ENCODE results near the gene CUL4A. TPM values are rescaled to one million over a fixed set of nuclear protein-coding genes. Genes with fewer than 3 reads are reported as not detected.
A peak's percentile ranks its signal among the peaks of the same experiment; 100 is the strongest.
"Not testable (repeated sequence)": the region's sequence is repeated elsewhere in the genome, so short reads cannot be mapped to it uniquely, and the experiment has no call there.

The CUL4A gene

DNA sequence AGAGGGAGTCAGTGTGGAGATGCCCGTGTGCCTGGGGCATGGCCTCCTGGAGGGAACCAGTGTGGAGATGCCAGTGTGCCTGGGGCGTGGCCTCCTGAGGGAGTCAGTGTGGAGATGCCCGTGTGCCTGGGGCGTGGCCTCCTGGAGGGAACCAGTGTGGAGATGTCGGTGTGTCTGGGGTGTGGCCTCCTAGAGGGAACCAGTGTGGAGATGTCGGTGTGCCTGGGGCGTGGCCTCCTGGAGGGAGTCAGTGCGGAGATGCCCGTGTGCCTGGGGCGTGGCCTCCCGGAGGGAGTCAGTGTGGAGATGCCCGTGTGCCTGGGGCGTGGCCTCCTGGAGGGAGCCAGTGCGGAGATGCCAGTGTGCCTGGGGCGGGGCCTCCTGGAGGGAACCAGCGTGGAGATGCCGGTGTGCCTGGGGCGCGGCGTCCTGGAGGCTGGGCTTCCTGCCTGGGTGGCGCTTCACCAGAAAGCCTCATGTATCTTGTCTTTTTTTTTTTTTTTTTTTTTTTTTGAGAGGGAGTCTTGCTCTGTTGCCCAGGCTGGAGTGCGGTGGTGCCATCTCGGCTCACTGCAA is 105.6 kb downstream of the CUL4A start:
- H2BK12ac ChIP-seq (ENCODE audit: low read length); DNase-seq (ENCODE audit: low spot score); H3K23ac ChIP-seq (ENCODE audit: low read depth, low read length, poor library complexity); H3K4me1 ChIP-seq (ENCODE audit: control insufficient read depth in 2 of 2, insufficient read depth in 1 of 2, low read depth in 1 of 2, low read length in 2 of 2); H3K4me2 ChIP-seq (ENCODE audit: insufficient read depth, low read length, poor library complexity, severe bottlenecking); H3K4ac ChIP-seq (ENCODE audit: low read length); H2BK15ac ChIP-seq (ENCODE audit: low read length); H4K8ac ChIP-seq (ENCODE audit: low read depth, low read length); H3K9ac ChIP-seq (ENCODE audit: low read depth, low read length, poor library complexity); H3K27me3 ChIP-seq (ENCODE audit: control insufficient read depth in 3 of 3, insufficient read depth in 3 of 3, low read depth in 1 of 3, low read length in 3 of 3); H2AFZ ChIP-seq (ENCODE audit: low read length); H3K9me3 ChIP-seq (replicated peaks in 1 of 2; ENCODE audit: control insufficient read depth in 2 of 2, insufficient read depth in 1 of 2, low read depth in 1 of 2, low read length in 2 of 2); H2BK5ac ChIP-seq (ENCODE audit: low read length); H4K91ac ChIP-seq (ENCODE audit: low read depth, low read length, poor library complexity); H2BK120ac ChIP-seq (ENCODE audit: low read depth, low read length); H3K18ac ChIP-seq (ENCODE audit: low read length); H2AK5ac ChIP-seq (ENCODE audit: low read depth, low read length); H3K4me3 ChIP-seq (ENCODE audit: low read length in 2 of 2); H3K27ac ChIP-seq (replicated peaks; ENCODE audit: low read length): not testable (repeated sequence)
- no CpG with 5 or more reads among the region's 23 CpGs for WGBS, 2 donors (ENCODE audit: extremely low coverage in 2 of 2, insufficient read length in 2 of 2, insufficient replicate concordance in 1 of 2)
- H3K36me3 ChIP-seq (replicated peaks in 1 of 2; ENCODE audit: control insufficient read depth in 2 of 2, insufficient read depth in 2 of 2, low read length in 2 of 2), result peaks cover 27 to 59% of the 10 kb centered on the region in 2 donors
- peaks cover 12% of the 10 kb centered on the region for H3K79me1 ChIP-seq (ENCODE audit: low read depth, low read length)
- peak overlapping the region; percentile 21 for H3K14ac ChIP-seq (ENCODE audit: low read length)

DNA sequence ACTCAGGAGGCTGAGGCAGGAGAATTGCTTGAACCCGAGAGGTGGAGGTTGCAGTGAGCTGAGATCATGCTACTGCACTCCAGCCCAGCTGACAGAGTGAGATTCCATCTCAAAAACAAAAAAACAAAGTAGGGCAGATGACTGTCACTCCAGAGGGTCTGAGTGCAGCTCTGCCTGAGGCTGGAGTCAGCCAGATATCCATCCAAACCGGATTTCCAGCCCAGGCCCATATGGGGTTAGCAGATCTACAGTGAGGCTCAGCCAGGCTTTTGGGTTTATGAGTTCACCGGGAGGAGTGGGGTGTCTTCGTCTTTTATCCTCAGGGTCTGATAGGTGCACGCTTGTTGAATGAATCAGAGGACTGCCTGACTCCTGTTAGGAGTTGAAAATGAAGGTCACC is 106.6 kb downstream of the CUL4A start:
- Histone ChIP-seq H4K91ac (ENCODE audit: low read depth, low read length, poor library complexity) (no peak overlapping the region), H2AFZ (ENCODE audit: low read length) (no peak overlapping the region), H2BK15ac (ENCODE audit: low read length) (no peak overlapping the region), H2BK12ac (ENCODE audit: low read length) (no peak overlapping the region), H3K18ac (ENCODE audit: low read length) (no peak overlapping the region), H3K9ac (ENCODE audit: low read depth, low read length, poor library complexity) (no peak overlapping the region), H3K27ac (replicated peaks; ENCODE audit: low read length) (no peak overlapping the region), H3K4me2 (ENCODE audit: insufficient read depth, low read length, poor library complexity, severe bottlenecking) (no peak overlapping the region), H2BK5ac (ENCODE audit: low read length) (no peak overlapping the region), H3K23ac (ENCODE audit: low read depth, low read length, poor library complexity) (no peak overlapping the region), H3K4me3 (ENCODE audit: low read length in 2 of 2) (no peak overlapping the region), H4K8ac (ENCODE audit: low read depth, low read length) (no peak overlapping the region), H3K27me3 (ENCODE audit: control insufficient read depth in 3 of 3, insufficient read depth in 3 of 3, low read depth in 1 of 3, low read length in 3 of 3) (no peaks in the 10 kb centered on the region), H2AK5ac (ENCODE audit: low read depth, low read length) (no peak overlapping the region), H3K14ac (ENCODE audit: low read length) (no peak overlapping the region), H2BK120ac (ENCODE audit: low read depth, low read length) (no peak overlapping the region), H3K79me1 (ENCODE audit: low read depth, low read length) (peaks cover 13% of the 10 kb centered on the region), H3K4ac (ENCODE audit: low read length) (no peak overlapping the region), H3K4me1 (ENCODE audit: control insufficient read depth in 2 of 2, insufficient read depth in 1 of 2, low read depth in 1 of 2, low read length in 2 of 2) (no peaks in the 10 kb centered on the region), H3K9me3 (replicated peaks in 1 of 2; ENCODE audit: control insufficient read depth in 2 of 2, insufficient read depth in 1 of 2, low read depth in 1 of 2, low read length in 2 of 2) (no peaks in the 10 kb centered on the region), H3K36me3 (replicated peaks in 1 of 2; ENCODE audit: control insufficient read depth in 2 of 2, insufficient read depth in 2 of 2, low read length in 2 of 2) (peaks cover 31 to 62% of the 10 kb centered on the region in 2 donors)
- no peak for DNase-seq (ENCODE audit: low spot score)
- WGBS, 2 donors (ENCODE audit: extremely low coverage in 2 of 2, insufficient read length in 2 of 2, insufficient replicate concordance in 1 of 2), result no CpG with 5 or more reads among the region's 5 CpGs

Small RNA genes lying within 50 kb of the gene (small RNA-seq; reads per million reads assigned to genes)
- gene AL137002.1 (ENCODE audit: insufficient read depth), result not detected
- gene MIR8075 (ENCODE audit: insufficient read depth), result not detected
